HK-2 (cell line): ENCODE measurements around the gene ALG9.
"Not testable (repeated sequence)": the region's sequence is repeated elsewhere in the genome, so short reads cannot be mapped to it uniquely, and the experiment has no call there.

Source experiments
- DNase-seq: peaks from one replicate; pipeline ENCODE4 v3.0.0-alpha.2; 2018; ENCODE audit not compliant: unreplicated experiment

The ALG9 gene

GRCh38 chr11:111870886-111871692 lies at the start of gene ALG9:
ALG9 (minus strand) TSS chr11:111871581; CDS start chr11:111871482, 99 bp downstream.
- peak; percentile 60 for DNase-seq

- no peak for DNase-seq
These were observed 49.5 kb upstream of the ALG9 start for GRCh38 chr11:111920908-111921307.

- peak; percentile 39 for DNase-seq
These were observed 47.2 kb upstream of the ALG9 start, which contains the start of gene C11orf52 for GRCh38 chr11:111918390-111919256. C11orf52 (plus strand) TSS chr11:111918913; CDS start chr11:111918973, 60 bp downstream.

GRCh38 chr11:111917788-111918187 lies 46.4 kb upstream of the ALG9 start:
- DNase-seq: no peak

- DNase-seq: no peak
These were observed 45.9 kb upstream of the ALG9 start for GRCh38 chr11:111917312-111917711.

GRCh38 chr11:111916768-111917167 lies 45.4 kb upstream of the ALG9 start:
- no peak for DNase-seq

GRCh38 chr11:111913997-111914396 lies 42.6 kb upstream of the ALG9 start:
- DNase-seq: no peak

- DNase-seq: no peak
These were observed 41.9 kb upstream of the ALG9 start for GRCh38 chr11:111913031-111913861.

- no peak for DNase-seq
These were observed 41.2 kb upstream of the ALG9 start, which contains the start of gene HSPB2 for GRCh38 chr11:111912535-111912934. HSPB2 (plus strand) TSS chr11:111912734; CDS start chr11:111912830, 96 bp downstream.

- DNase-seq: peak; percentile 66
These were observed 40.4 kb upstream of the ALG9 start, which contains the start of gene CRYAB for GRCh38 chr11:111911563-111912401. CRYAB (minus strand) TSS chr11:111911770; CDS start chr11:111911724, 46 bp downstream.

GRCh38 chr11:111910676-111911562 lies 39.5 kb upstream of the ALG9 start:
- no peak for DNase-seq

- no peak for DNase-seq
These were observed 38.0 kb upstream of the ALG9 start for GRCh38 chr11:111909378-111909777.

GRCh38 chr11:111908639-111909305 lies 37.4 kb upstream of the ALG9 start:
- DNase-seq: no peak

GRCh38 chr11:111906680-111907079 lies 35.3 kb upstream of the ALG9 start:
- DNase-seq: no peak

GRCh38 chr11:111905411-111905810 lies 34.0 kb upstream of the ALG9 start:
- no peak for DNase-seq

GRCh38 chr11:111886844-111887243 lies 15.5 kb upstream of the ALG9 start:
- DNase-seq: no peak

GRCh38 chr11:111886032-111886431 lies 14.7 kb upstream of the ALG9 start:
- no peak for DNase-seq

GRCh38 chr11:111885053-111885452 lies 13.7 kb upstream of the ALG9 start:
- DNase-seq: not testable (repeated sequence)

GRCh38 chr11:111882202-111882601 lies 10.8 kb upstream of the ALG9 start:
- DNase-seq: no peak
